ENCODE data around the gene GPR4. TPM values are rescaled to one million over a fixed set of nuclear protein-coding genes. Genes with fewer than 3 reads are reported as not detected.

GPR4 gene
- total RNA-seq, 1 donor from 2014 or later, result not detected

DNA sequence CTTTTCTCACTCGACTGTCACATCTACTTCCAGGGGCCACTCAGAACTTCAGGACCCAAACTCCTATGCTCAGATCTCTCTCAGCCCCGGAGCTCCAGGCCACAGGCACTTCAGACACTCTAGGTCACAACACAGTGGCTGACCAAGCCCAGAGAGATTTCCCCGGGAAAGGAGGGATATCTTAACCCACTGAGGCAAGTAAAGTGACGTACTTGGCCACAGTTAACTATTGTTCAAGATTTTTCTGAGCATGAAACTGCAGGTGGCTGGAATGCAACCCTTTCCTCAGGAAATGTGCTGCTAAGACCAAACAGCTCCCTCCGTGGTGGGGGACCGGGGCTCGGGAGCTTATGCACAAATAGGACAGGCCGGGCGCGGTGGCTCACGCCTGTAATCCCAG lies 41.3 kb downstream of the GPR4 start:
- FAIRE-seq (no peak), DNase-seq (ENCODE audit: low read depth) (no peak)
- H3K4me3 ChIP-seq (ENCODE audit: low read depth, low read length), result no peak overlapping the region
- TF ChIP-seq CTCF (IDR thresholded peaks at IDR 0.05; ENCODE audit: insufficient read depth, low read length, severe bottlenecking), result no peak
- no peaks in the 10 kb centered on the region for H3K36me3 ChIP-seq (ENCODE audit: control insufficient read depth, insufficient read depth, low read length)
- no peaks in the 10 kb centered on the region for H3K27me3 ChIP-seq (ENCODE audit: control insufficient read depth, insufficient read depth, low read length)

- Histone ChIP-seq H3K27me3 (ENCODE audit: control insufficient read depth, insufficient read depth, low read length) (no peaks in the 10 kb centered on the region), H3K36me3 (ENCODE audit: control insufficient read depth, insufficient read depth, low read length) (no peaks in the 10 kb centered on the region), H3K4me3 (ENCODE audit: low read depth, low read length) (no peak overlapping the region)
- peak; percentile 47 for FAIRE-seq
- DNase-seq (ENCODE audit: low read depth), result no peak
- TF ChIP-seq CTCF (IDR thresholded peaks at IDR 0.05; ENCODE audit: insufficient read depth, low read length, severe bottlenecking), result no peak
Observed at GRCh38 chr19:45560038-45560437, 42.0 kb downstream of the GPR4 start.

- Histone ChIP-seq H3K27me3 (ENCODE audit: control insufficient read depth, insufficient read depth, low read length) (no peaks in the 10 kb centered on the region), H3K36me3 (ENCODE audit: control insufficient read depth, insufficient read depth, low read length) (no peaks in the 10 kb centered on the region), H3K4me3 (ENCODE audit: low read depth, low read length) (no peak overlapping the region)
- FAIRE-seq (peak; percentile 36), DNase-seq (ENCODE audit: low read depth) (peak; percentile 81)
- peak; percentile 83 for TF ChIP-seq CTCF (IDR thresholded peaks at IDR 0.05; ENCODE audit: insufficient read depth, low read length, severe bottlenecking)
Observed at GRCh38 chr19:45558399-45558878, 43.6 kb downstream of the GPR4 start.

DNA sequence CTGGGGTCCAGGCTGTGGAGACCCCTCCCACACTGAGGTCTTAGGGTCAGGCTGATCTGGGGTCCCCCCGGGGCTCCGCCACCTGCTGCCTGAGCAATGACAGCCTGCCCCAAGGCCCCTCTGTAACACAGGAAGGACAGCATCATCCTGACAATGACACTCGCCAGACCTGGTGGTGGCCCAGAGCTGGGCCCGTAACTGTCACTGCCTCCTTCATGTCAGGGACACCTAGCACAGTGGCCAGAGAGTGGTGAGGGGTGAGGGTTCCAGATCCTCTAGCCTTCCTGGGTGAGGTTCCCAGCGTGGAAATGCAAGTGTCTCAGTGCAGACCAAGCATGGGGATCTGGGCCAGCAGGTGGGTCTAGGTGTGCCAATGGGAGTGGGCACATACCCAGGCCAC lies 45.2 kb downstream of the GPR4 start:
- no peak for FAIRE-seq
- TF ChIP-seq CTCF (IDR thresholded peaks at IDR 0.05; ENCODE audit: insufficient read depth, low read length, severe bottlenecking), result no peak
- Histone ChIP-seq H3K36me3 (ENCODE audit: control insufficient read depth, insufficient read depth, low read length) (peaks cover 2% of the 10 kb centered on the region), H3K27me3 (ENCODE audit: control insufficient read depth, insufficient read depth, low read length) (no peaks in the 10 kb centered on the region), H3K4me3 (ENCODE audit: low read depth, low read length) (no peak overlapping the region)
- no peak for DNase-seq (ENCODE audit: low read depth)

- H3K4me3 ChIP-seq (ENCODE audit: low read depth, low read length), result no peak overlapping the region
- H3K36me3 ChIP-seq (ENCODE audit: control insufficient read depth, insufficient read depth, low read length), result peaks cover 2% of the 10 kb centered on the region
- DNase-seq (ENCODE audit: low read depth), result no peak
- no peaks in the 10 kb centered on the region for H3K27me3 ChIP-seq (ENCODE audit: control insufficient read depth, insufficient read depth, low read length)
- TF ChIP-seq CTCF (IDR thresholded peaks at IDR 0.05; ENCODE audit: insufficient read depth, low read length, severe bottlenecking), result no peak
- no peak for FAIRE-seq
Observed at GRCh38 chr19:45554481-45554880, 47.5 kb downstream of the GPR4 start.

DNA sequence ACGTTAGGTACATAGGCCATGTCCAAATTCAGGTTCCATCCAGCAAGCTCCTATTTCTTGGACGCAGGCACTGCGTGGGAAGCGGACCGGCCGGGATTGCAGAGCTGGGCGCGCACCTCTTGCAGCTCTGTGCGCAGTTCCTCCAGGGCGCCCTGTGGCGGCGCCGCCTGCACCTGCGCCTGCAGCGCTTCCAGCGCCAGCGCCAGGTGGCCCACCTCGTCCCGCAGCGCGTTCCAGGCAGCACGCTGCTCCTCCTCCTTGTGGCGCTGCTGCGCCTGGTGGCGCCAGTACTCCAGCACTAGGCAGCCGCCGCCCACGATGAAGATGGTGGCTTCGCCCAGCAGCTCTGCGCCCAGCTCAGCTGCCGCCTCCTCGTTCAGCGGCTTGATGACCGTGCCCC lies 48.5 kb downstream of the GPR4 start:
- DNase-seq (ENCODE audit: low read depth) (peak; percentile 31), FAIRE-seq (no peak)
- Histone ChIP-seq H3K4me3 (ENCODE audit: low read depth, low read length) (no peak overlapping the region), H3K36me3 (ENCODE audit: control insufficient read depth, insufficient read depth, low read length) (peaks cover 2% of the 10 kb centered on the region), H3K27me3 (ENCODE audit: control insufficient read depth, insufficient read depth, low read length) (no peaks in the 10 kb centered on the region)
- peak; percentile 58 for TF ChIP-seq CTCF (IDR thresholded peaks at IDR 0.05; ENCODE audit: insufficient read depth, low read length, severe bottlenecking)

Measured in bronchial epithelial cell (primary cell).